Right atrium auricular region (tissue), 2 donors: ENCODE data around the gene PLCH2. TPM values are rescaled to one million over a fixed set of nuclear protein-coding genes. Genes with fewer than 3 reads are reported as not detected.

ENCODE experiments used
- DNase-seq: peaks from one replicate; pipeline ENCODE4 v3.0.0-alpha.2; 2019; ENCODE audit warnings: low spot score
- H3K27ac ChIP-seq, 2 donors: fragments of 200-600 bp; sonication (generic); 1 replicate in 1 of 2; 2 replicates in 1 of 2; pipeline ENCODE4 v1.5.1; 2016 to 2019
- H3K27me3 ChIP-seq, 2 donors: fragments of 200-600 bp; sonication (generic); one replicate each; pipeline versions ENCODE4 v1.5.1 to v1.6.0; 2017 to 2019
- H3K36me3 ChIP-seq: fragments of 200-600 bp; sonication (generic); one replicate; pipeline ENCODE4 v1.5.1; 2016
- H3K4me1 ChIP-seq, 2 donors: fragments of 200-600 bp; sonication (generic); one replicate each; pipeline versions ENCODE4 v1.5.1 to v1.6.0; 2017 to 2019
- H3K4me3 ChIP-seq, 2 donors: fragments of 200-600 bp; sonication (generic); 1 replicate in 1 of 2; 2 replicates in 1 of 2; pipeline ENCODE4 v1.5.1; 2017 to 2019; ENCODE audit warnings: mild to moderate bottlenecking in 1 of 2, moderate library complexity in 1 of 2
- H3K9me3 ChIP-seq, 2 donors: fragments of 200-600 bp; sonication (generic); one replicate each; pipeline ENCODE4 v1.5.1; 2019
- total RNA-seq, 2 donors: library from RNA; depleted of rRNA; stranded (reverse); fragments of >200 nt; gene quantifications; one replicate each; pipeline ENCODE4 v1.1.0, GENCODE V29; 2016
- TF ChIP-seq, protein P1 (sequence below), 2 donors: fragments of 200-600 bp; sonication (generic); IDR thresholded peaks; one replicate each; pipeline ENCODE4 v1.5.1; 2019; ENCODE audit warnings: antibody characterized with exemption in 2 of 2

PLCH2 gene
- total RNA-seq, 2 donors from 2014 or later: 0.12 TPM; not detected in 1

DNA sequence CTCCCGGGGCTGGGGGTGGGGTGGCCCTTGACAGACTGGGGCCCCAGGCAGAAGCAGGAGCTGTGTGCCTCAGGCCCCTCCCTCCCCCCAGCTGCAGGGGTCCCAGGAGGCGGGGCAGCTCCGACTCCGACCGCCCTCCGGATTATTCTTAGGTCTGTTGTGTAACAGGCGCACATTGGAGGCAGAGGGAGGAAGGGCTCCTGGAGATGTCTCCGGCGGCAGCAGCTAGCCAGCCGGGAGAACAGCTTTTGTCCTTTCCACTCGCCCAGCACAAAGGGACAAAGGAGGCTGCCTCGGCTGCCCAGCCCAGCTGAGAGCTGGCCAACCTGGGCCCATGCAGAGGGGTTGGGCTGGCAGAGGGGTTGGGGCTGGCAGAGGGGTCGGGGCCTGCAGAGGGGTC lies 29.7 kb upstream of the PLCH2 start:
- Histone ChIP-seq H3K4me3 (no peak overlapping the region), H3K4me1 (no peaks in the 10 kb centered on the region), H3K36me3 (no peaks in the 10 kb centered on the region), H3K27me3 (peaks cover 1 to 2% of the 10 kb centered on the region in 2 donors), H3K27ac (no peak overlapping the region), H3K9me3 (no peaks in the 10 kb centered on the region)
- TF ChIP-seq, protein P1, sequence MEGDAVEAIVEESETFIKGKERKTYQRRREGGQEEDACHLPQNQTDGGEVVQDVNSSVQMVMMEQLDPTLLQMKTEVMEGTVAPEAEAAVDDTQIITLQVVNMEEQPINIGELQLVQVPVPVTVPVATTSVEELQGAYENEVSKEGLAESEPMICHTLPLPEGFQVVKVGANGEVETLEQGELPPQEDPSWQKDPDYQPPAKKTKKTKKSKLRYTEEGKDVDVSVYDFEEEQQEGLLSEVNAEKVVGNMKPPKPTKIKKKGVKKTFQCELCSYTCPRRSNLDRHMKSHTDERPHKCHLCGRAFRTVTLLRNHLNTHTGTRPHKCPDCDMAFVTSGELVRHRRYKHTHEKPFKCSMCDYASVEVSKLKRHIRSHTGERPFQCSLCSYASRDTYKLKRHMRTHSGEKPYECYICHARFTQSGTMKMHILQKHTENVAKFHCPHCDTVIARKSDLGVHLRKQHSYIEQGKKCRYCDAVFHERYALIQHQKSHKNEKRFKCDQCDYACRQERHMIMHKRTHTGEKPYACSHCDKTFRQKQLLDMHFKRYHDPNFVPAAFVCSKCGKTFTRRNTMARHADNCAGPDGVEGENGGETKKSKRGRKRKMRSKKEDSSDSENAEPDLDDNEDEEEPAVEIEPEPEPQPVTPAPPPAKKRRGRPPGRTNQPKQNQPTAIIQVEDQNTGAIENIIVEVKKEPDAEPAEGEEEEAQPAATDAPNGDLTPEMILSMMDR (IDR thresholded peaks at IDR 0.05): no peak
- no peak for DNase-seq

DNA sequence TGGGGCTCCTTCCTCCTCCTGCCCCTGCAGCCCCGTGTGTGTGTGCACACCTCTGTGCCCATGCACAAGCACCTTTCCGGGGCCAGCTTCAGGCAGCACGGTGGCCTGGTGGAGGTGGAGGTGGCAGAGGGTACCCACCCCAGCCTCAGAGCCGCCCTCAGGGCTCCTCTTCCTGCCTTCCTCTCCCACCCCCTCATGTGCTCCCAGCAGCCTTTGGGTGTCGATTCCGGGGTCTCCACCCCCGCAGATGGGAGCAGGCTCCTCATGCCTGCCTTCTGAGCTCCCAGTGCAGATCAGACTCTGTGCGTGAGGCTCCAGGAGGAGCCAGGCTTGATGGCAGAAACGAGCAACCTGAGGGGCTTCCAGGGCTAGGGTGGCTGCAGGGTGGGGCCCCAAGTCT lies 29.2 kb upstream of the PLCH2 start:
- H3K9me3 ChIP-seq: no peaks in the 10 kb centered on the region
- DNase-seq: no peak
- TF ChIP-seq, protein P1 (IDR thresholded peaks at IDR 0.05): no peak
- no peaks in the 10 kb centered on the region for H3K36me3 ChIP-seq
- peaks cover 2 to 4% of the 10 kb centered on the region in 2 donors for H3K27me3 ChIP-seq
- no peaks in the 10 kb centered on the region for H3K4me1 ChIP-seq
- no peak overlapping the region for H3K4me3 ChIP-seq
- no peak overlapping the region for H3K27ac ChIP-seq

DNA sequence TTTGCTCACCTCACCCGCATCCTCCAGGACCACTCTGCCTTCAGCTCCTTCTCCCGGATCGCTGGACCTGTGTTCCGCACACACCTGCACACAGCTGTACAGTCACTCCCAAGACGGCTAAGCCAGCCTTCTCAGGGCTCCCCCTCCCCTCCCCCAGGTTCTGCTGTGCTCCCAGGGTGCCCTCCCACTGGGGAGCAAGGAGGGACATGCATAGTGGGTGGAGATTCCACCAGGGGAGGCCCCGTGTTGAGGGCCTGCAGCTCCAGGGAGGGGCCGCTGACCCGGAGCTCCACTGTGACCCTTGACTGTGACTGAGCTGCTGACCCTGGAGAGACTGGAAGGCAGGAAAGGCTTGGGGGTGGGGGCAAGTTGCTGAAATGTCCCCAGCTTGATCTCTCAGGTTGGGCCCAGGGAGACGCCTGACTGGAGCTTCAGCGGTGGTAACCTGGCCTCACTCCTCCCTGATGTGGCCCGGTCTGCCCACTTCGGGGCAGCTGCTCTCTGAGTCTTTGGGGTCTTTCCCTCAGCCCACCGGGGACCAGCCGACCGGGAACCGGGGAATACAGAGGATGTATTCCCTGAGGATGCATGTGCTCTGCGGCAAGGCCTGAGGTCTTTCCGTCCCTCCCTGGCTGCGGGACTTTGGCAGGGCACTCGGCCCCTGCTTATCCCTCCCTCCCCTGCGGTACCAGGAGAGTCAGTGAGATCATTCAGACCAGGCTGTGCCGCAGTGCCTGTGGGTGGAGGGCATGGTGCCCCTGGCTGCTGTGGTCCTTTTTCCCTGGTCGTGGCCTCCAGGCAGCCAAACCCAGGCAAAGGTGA lies 28.6 kb upstream of the PLCH2 start:
- Histone ChIP-seq H3K4me1 (no peaks in the 10 kb centered on the region), H3K9me3 (no peaks in the 10 kb centered on the region), H3K27ac (no peak overlapping the region), H3K4me3 (no peak overlapping the region), H3K36me3 (no peaks in the 10 kb centered on the region), H3K27me3 (peaks cover 2 to 7% of the 10 kb centered on the region in 2 donors)
- TF ChIP-seq, protein P1 (IDR thresholded peaks at IDR 0.05): no peak
- DNase-seq: no peak

DNA sequence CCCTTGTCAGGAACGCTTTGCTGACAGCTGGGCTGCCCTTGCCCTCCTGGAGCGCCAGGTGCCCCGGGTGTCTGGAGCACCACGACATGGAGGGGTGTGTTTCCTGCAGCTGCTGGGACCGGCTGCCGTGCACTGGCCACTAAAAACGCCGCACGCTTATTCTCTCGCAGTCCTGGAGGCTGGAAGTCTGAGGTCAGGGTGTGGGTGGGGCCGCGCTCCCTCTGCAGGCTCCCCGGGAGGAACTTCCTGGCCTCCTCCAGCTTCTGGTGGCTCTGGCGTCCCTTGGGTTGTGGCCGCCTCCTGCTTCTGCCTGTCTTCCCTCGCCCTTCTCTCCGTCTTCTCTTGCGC lies 28.0 kb upstream of the PLCH2 start:
- DNase-seq: no peak
- Histone ChIP-seq H3K9me3 (no peaks in the 10 kb centered on the region), H3K4me1 (no peaks in the 10 kb centered on the region), H3K27ac (no peak overlapping the region), H3K4me3 (no peak overlapping the region), H3K27me3 (peaks cover under 1 to 9% of the 10 kb centered on the region in 2 donors), H3K36me3 (no peaks in the 10 kb centered on the region)
- TF ChIP-seq, protein P1 (IDR thresholded peaks at IDR 0.05): no peak

DNA sequence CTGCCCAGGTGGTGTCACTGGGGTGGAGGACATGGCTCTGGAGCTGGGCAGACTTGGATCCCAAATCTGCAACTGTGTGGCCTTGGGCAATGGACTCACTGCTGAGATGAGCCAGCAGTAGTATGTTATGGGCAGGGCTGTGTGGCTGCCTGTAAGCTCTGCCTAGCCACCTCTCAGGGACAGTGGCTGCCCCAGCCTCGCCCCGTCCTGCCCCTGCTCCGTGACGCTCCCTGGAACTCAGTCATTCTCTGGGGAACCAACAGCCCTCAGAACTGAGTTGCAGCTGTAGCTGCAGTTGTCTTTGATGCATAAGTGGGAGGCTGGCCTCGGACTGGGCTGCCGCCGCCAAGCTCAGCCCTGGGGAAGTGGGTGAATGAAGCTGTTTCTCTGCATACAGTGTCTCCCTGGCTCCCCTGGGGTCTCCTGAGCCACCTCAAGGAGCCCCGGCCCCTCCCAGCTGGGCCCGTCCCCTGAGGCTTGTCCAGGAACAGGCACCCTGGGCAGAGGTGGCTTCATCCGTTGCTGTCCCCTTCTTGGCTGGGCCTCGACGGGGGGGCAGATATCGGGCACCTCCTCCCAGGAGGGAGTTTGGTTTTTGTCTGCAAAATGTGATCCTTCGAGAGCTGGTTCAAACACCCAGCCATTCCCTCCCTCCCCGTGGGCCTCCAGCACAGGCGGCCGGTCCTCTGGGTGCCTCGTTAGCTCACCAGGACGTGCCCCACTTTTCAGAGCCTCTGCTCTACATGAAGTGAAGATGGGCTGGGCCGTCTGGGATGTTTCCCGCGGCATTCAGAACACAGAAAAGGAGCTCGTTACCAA lies 26.2 kb upstream of the PLCH2 start:
- no peak overlapping the region for H3K4me3 ChIP-seq
- H3K27me3 ChIP-seq: peaks cover 0 to 9% of the 10 kb centered on the region in 2 donors
- no peak for DNase-seq
- H3K36me3 ChIP-seq: no peaks in the 10 kb centered on the region
- H3K4me1 ChIP-seq: no peaks in the 10 kb centered on the region
- H3K27ac ChIP-seq: no peak overlapping the region
- H3K9me3 ChIP-seq: no peaks in the 10 kb centered on the region
- TF ChIP-seq, protein P1 (IDR thresholded peaks at IDR 0.05): no peak
